ENCODE data around the gene OSBPL7. TPM values are rescaled to one million over a fixed set of nuclear protein-coding genes. Genes with fewer than 3 reads are reported as not detected.

Gene OSBPL7
- total and polyA plus RNA-seq, 2 donors from 2014 or later = 5.3 to 21.2 TPM

- Histone ChIP-seq H3K27ac (ENCODE audit: low read depth in 2 of 2, low read length in 2 of 2) (no peak overlapping the region), H3K4me3 (ENCODE audit: low read length in 3 of 3) (no peak overlapping the region), H3K4me1 (ENCODE audit: control insufficient read depth in 2 of 3, insufficient read depth in 2 of 3, low read depth in 1 of 3, low read length in 3 of 3) (no peaks in the 10 kb centered on the region), H3K36me3 (ENCODE audit: control insufficient read depth in 2 of 3, insufficient read depth in 3 of 3, low read length in 3 of 3) (no peaks in the 10 kb centered on the region), H3K27me3 (ENCODE audit: control insufficient read depth, insufficient read depth, low read length) (peaks cover 9% of the 10 kb centered on the region), H3K9ac (ENCODE audit: low read length in 3 of 3) (no peak overlapping the region), H3K9me3 (ENCODE audit: control insufficient read depth in 2 of 3, insufficient read depth in 1 of 3, low read length in 3 of 3) (no peaks in the 10 kb centered on the region)
- peak in 4 of 5 donors; percentile 54 to 81 (median 74) for DNase-seq
- intact Hi-C loops (cut with DNase I) = no loop called here
- no peak for TF ChIP-seq CTCF (IDR thresholded peaks at IDR 0.05; ENCODE audit: borderline replicate concordance, extremely low read depth, insufficient read depth)
- no peak for FAIRE-seq
These were observed 36.0 kb downstream of the OSBPL7 start for GRCh38 chr17:47785538-47786123.

GRCh38 chr17:47781397-47781796, 40.2 kb downstream of the OSBPL7 start:
- intact Hi-C loops (cut with DNase I) = no loop called here
- FAIRE-seq = no peak
- H3K27me3 ChIP-seq (ENCODE audit: control insufficient read depth, insufficient read depth, low read length) = peaks cover 4% of the 10 kb centered on the region

GRCh38 chr17:47778184-47778635, 43.4 kb downstream of the OSBPL7 start:
- Histone ChIP-seq H3K27me3 (ENCODE audit: control insufficient read depth, insufficient read depth, low read length) (peaks cover 6% of the 10 kb centered on the region), H3K9me3 (ENCODE audit: control insufficient read depth in 2 of 3, insufficient read depth in 1 of 3, low read length in 3 of 3) (no peaks in the 10 kb centered on the region), H3K4me1 (ENCODE audit: control insufficient read depth in 2 of 3, insufficient read depth in 2 of 3, low read depth in 1 of 3, low read length in 3 of 3) (no peaks in the 10 kb centered on the region), H3K9ac (ENCODE audit: low read length in 3 of 3) (no peak overlapping the region), H3K36me3 (ENCODE audit: control insufficient read depth in 2 of 3, insufficient read depth in 3 of 3, low read length in 3 of 3) (no peaks in the 10 kb centered on the region), H3K27ac (ENCODE audit: low read depth in 2 of 2, low read length in 2 of 2) (no peak overlapping the region), H3K4me3 (ENCODE audit: low read length in 3 of 3) (no peak overlapping the region)
- DNase-seq (peak in 1 of 5 donors; percentile 64), FAIRE-seq (no peak)
- TF ChIP-seq CTCF (IDR thresholded peaks at IDR 0.05; ENCODE audit: borderline replicate concordance, extremely low read depth, insufficient read depth) = no peak
- intact Hi-C loops (cut with DNase I) = no loop called here

More at GRCh38 chr17:47781397-47781796, 40.2 kb downstream of the OSBPL7 start:
- Histone ChIP-seq H3K4me1 (ENCODE audit: control insufficient read depth in 2 of 3, insufficient read depth in 2 of 3, low read depth in 1 of 3, low read length in 3 of 3) (no peaks in the 10 kb centered on the region), H3K27ac (ENCODE audit: low read depth in 2 of 2, low read length in 2 of 2) (no peak overlapping the region), H3K36me3 (ENCODE audit: control insufficient read depth in 2 of 3, insufficient read depth in 3 of 3, low read length in 3 of 3) (no peaks in the 10 kb centered on the region), H3K4me3 (ENCODE audit: low read length in 3 of 3) (no peak overlapping the region), H3K9ac (ENCODE audit: low read length in 3 of 3) (no peak overlapping the region), H3K9me3 (ENCODE audit: control insufficient read depth in 2 of 3, insufficient read depth in 1 of 3, low read length in 3 of 3) (no peaks in the 10 kb centered on the region)
- no peak for DNase-seq
- TF ChIP-seq CTCF (IDR thresholded peaks at IDR 0.05; ENCODE audit: borderline replicate concordance, extremely low read depth, insufficient read depth) = no peak

All from kidney (tissue), 14 donors.